ENCODE measurements around the gene TYROBP. TPM values are rescaled to one million over a fixed set of nuclear protein-coding genes. Genes with fewer than 3 reads are reported as not detected.
"Not testable (repeated sequence)": the region's sequence is repeated elsewhere in the genome, so short reads cannot be mapped to it uniquely, and the experiment has no call there.

Gene TYROBP
- polyA plus RNA-seq (ENCODE audit: insufficient read depth in 1 of 5, insufficient read length in 5 of 5, low replicate concordance in 1 of 5), result 10 to 100 TPM; 12.1 to 20.4 (median 14.7) TPM
- long read RNA-seq, donor 1, transcript TYROBP-209 (5 exons, 415 nt), result minor isoform, 5 of 20 reads
- long read RNA-seq, donor 1, transcript TYROBP-201 (5 exons, 568 nt), result major isoform, 12 of 20 reads
- long read RNA-seq, donor 1, partial matches to known transcripts, result 0 of 20 reads
- long read RNA-seq, donor 1, other reads (novel, unspliced or antisense), result 0 of 20 reads
- long read RNA-seq, donor 2, partial matches to known transcripts, result 0 of 9 reads
- long read RNA-seq, donor 2, other reads (novel, unspliced or antisense), result 0 of 9 reads
- long read RNA-seq, donor 3, transcript TYROBP-201 (5 exons, 568 nt), result major isoform, 13 of 18 reads
- long read RNA-seq, donor 3, partial matches to known transcripts, result 0 of 18 reads
- long read RNA-seq, donor 3, other reads (novel, unspliced or antisense), result 0 of 18 reads
- long read RNA-seq, donor 4, transcript TYROBP-201 (5 exons, 568 nt), result major isoform, 7 of 9 reads
- long read RNA-seq, donor 4, partial matches to known transcripts, result 0 of 9 reads
- long read RNA-seq, donor 4, other reads (novel, unspliced or antisense), result 0 of 9 reads
- long read RNA-seq, donor 5, transcript TYROBP-201 (5 exons, 568 nt), result major isoform, 14 of 22 reads
- long read RNA-seq, donor 5, partial matches to known transcripts, result 0 of 22 reads
- long read RNA-seq, donor 5, other reads (novel, unspliced or antisense), result 0 of 22 reads
- long read RNA-seq, donor 6, transcript TYROBP-209 (5 exons, 415 nt), result minor isoform, 5 of 13 reads
- long read RNA-seq, donor 6, transcript TYROBP-201 (5 exons, 568 nt), result major isoform, 8 of 13 reads
- long read RNA-seq, donor 6, partial matches to known transcripts, result 0 of 13 reads
- long read RNA-seq, donor 6, other reads (novel, unspliced or antisense), result 0 of 13 reads
- long read RNA-seq, donor 7, transcript TYROBP-201 (5 exons, 568 nt), result major isoform, 8 of 10 reads
- long read RNA-seq, donor 7, partial matches to known transcripts, result 0 of 10 reads
- long read RNA-seq, donor 7, other reads (novel, unspliced or antisense), result 0 of 10 reads
- long read RNA-seq, donor 8, transcript TYROBP-201 (5 exons, 568 nt), result major isoform, 8 of 10 reads
- long read RNA-seq, donor 8, partial matches to known transcripts, result 0 of 10 reads
- long read RNA-seq, donor 8, other reads (novel, unspliced or antisense), result 0 of 10 reads

GRCh38 chr19:35908010-35908441, at the start of gene TYROBP:
TYROBP (minus strand) TSS chr19:35908295; CDS start chr19:35908228, 67 bp downstream.
- DNase-seq, result no peak

GRCh38 chr19:35957411-35957810, 49.3 kb upstream of the TYROBP start:
- not testable (repeated sequence) for DNase-seq

- DNase-seq, result no peak
Observed at GRCh38 chr19:35955881-35956634, 48.0 kb upstream of the TYROBP start.

GRCh38 chr19:35949131-35949530, 41.0 kb upstream of the TYROBP start:
- no peak for DNase-seq

GRCh38 chr19:35946203-35946602, 38.1 kb upstream of the TYROBP start:
- no peak for DNase-seq

GRCh38 chr19:35945121-35945790, 37.2 kb upstream of the TYROBP start:
- DNase-seq, result no peak

- no peak for DNase-seq
Observed at GRCh38 chr19:35944556-35944955, 36.5 kb upstream of the TYROBP start.

GRCh38 chr19:35943321-35944301, 35.5 kb upstream of the TYROBP start:
- no peak for DNase-seq

GRCh38 chr19:35942235-35942634, 34.1 kb upstream of the TYROBP start:
- DNase-seq, result no peak

GRCh38 chr19:35940839-35941238, 32.7 kb upstream of the TYROBP start:
- DNase-seq, result no peak

- no peak for DNase-seq
Observed at GRCh38 chr19:35940078-35940775, 32.1 kb upstream of the TYROBP start.

- DNase-seq, result no peak
Observed at GRCh38 chr19:35939307-35940077, 31.4 kb upstream of the TYROBP start.

GRCh38 chr19:35938282-35939224, 30.5 kb upstream of the TYROBP start:
- no peak for DNase-seq

GRCh38 chr19:35937345-35938281, 29.5 kb upstream of the TYROBP start:
- DNase-seq, result no peak

GRCh38 chr19:35936738-35937268, 28.7 kb upstream of the TYROBP start:
- DNase-seq, result no peak

All from right lung (tissue), 10 donors.